A549 (cell line): ENCODE results near the gene PIH1D1. TPM values are rescaled to one million over a fixed set of nuclear protein-coding genes. Genes with fewer than 3 reads are reported as not detected.

Experiments
- ATOH8 ChIP-seq: fragments of 250-450 bp; sonication (Bioruptor Pico); IDR thresholded peaks from 2 replicates; pipeline ENCODE4 v1.5.0; 2020; ENCODE audit warnings: low read depth, mild to moderate bottlenecking, moderate library complexity
- BCL3 ChIP-seq: fragments of >200 bp; sonication (Bioruptor Twin); formaldehyde crosslinking; IDR thresholded peaks from 3 replicates; pipeline ENCODE4 v1.6.1; 2016
- BHLHE40 ChIP-seq: IDR thresholded peaks from 2 replicates; pipeline ENCODE4 v1.6.1; 2012; ENCODE audit warnings: low read depth, low read length, inconsistent platforms
- CHD2 ChIP-seq: fragments of 150-350 bp; IDR thresholded peaks from 2 replicates; pipeline ENCODE4 v1.6.1; 2014; ENCODE audit warnings: low read length; ENCODE audit not compliant: partially characterized antibody
- CHD4 ChIP-seq: fragments of 200-600 bp; sonication (generic); IDR thresholded peaks from 2 replicates; pipeline ENCODE4 v1.6.1; 2016; ENCODE audit warnings: antibody characterized with exemption, mild to moderate bottlenecking, borderline replicate concordance
- EHF ChIP-seq: fragments of 250-450 bp; sonication (Bioruptor Pico); IDR thresholded peaks from 2 replicates; pipeline ENCODE4 v1.5.0; 2020; ENCODE audit warnings: mild to moderate bottlenecking
- EHMT2 ChIP-seq: fragments of 200-600 bp; sonication (generic); IDR thresholded peaks from 2 replicates; pipeline ENCODE4 v1.6.1; 2016; ENCODE audit warnings: antibody characterized with exemption, low read depth, mild to moderate bottlenecking, moderate library complexity
- FOXS1 ChIP-seq: fragments of 250-450 bp; sonication (Bioruptor Pico); IDR thresholded peaks from 2 replicates; pipeline ENCODE4 v1.5.0; 2020; ENCODE audit warnings: mild to moderate bottlenecking, moderate library complexity
- GATA3 ChIP-seq: IDR thresholded peaks from 2 replicates; pipeline ENCODE4 v1.6.1; 2012; ENCODE audit warnings: borderline replicate concordance
- HOXB5 ChIP-seq: fragments of 250-450 bp; sonication (Bioruptor Pico); IDR thresholded peaks from 2 replicates; pipeline ENCODE4 v1.5.0; 2020; ENCODE audit warnings: mild to moderate bottlenecking, moderate library complexity
- JUNB ChIP-seq: fragments of >200 bp; sonication (Bioruptor Twin); formaldehyde crosslinking; IDR thresholded peaks from 2 replicates; pipeline ENCODE4 v1.6.1; 2016
- KDM1A ChIP-seq: fragments of 200-600 bp; sonication (generic); IDR thresholded peaks from 2 replicates; pipeline ENCODE4 v1.6.1; 2016; ENCODE audit warnings: low read depth, mild to moderate bottlenecking
- MAZ ChIP-seq: fragments of 150-350 bp; IDR thresholded peaks from 2 replicates; pipeline ENCODE4 v1.6.1; 2014; ENCODE audit warnings: antibody characterized with exemption, low read depth, low read length, borderline replicate concordance
- MYC ChIP-seq: IDR thresholded peaks from 2 replicates; pipeline ENCODE4 v1.6.1; 2012; ENCODE audit warnings: mild to moderate bottlenecking, inconsistent platforms, low read length, improper control_type of control experiment, borderline replicate concordance
- NR3C1 ChIP-seq: fragments of >200 bp; sonication (Bioruptor Twin); formaldehyde crosslinking; IDR thresholded peaks from 3 replicates; pipeline ENCODE4 v1.6.1; 2017
- RCOR1 ChIP-seq: fragments of 150-350 bp; IDR thresholded peaks from 2 replicates; pipeline ENCODE4 v1.6.1; 2014; ENCODE audit warnings: antibody characterized with exemption, low read length, low read depth
- REST ChIP-seq: fragments of 200-600 bp; sonication (generic); IDR thresholded peaks from 2 replicates; pipeline ENCODE4 v1.6.1; 2016; ENCODE audit warnings: antibody characterized with exemption, mild to moderate bottlenecking, moderate library complexity
- ZNF302 ChIP-seq: fragments of 250-450 bp; sonication (Bioruptor Pico); IDR thresholded peaks from 2 replicates; pipeline ENCODE4 v1.9.0; 2021; ENCODE audit warnings: inconsistent platforms, mild to moderate bottlenecking, moderate library complexity
- polyA plus RNA-seq, 4 experiments: library from polyadenylated mRNA; depleted of rRNA in 3 of 4; stranded (reverse); fragments of >200 nt; fragmentation: RNase III in 1 of 4; extraction: RNeasy Plus Mini Kit Qiagen cat#74134 plus additional on column Dnase treatment in 1 of 4; gene quantifications; 2 replicates in 3 of 4; 3 replicates in 1 of 4; pipeline ENCODE4 v1.2.3, GENCODE V29; 2011 to 2017
- TF ChIP-seq, protein P1 (sequence below): IDR thresholded peaks from 2 replicates; pipeline ENCODE4 v1.6.1; 2012
- TF ChIP-seq, protein P2 (sequence below): fragments of >200 bp; sonication (Bioruptor Twin); formaldehyde crosslinking; IDR thresholded peaks from 2 replicates; pipeline ENCODE4 v1.6.1; 2016
- TF ChIP-seq, protein P3 (sequence below): fragments of 150-350 bp; IDR thresholded peaks from 2 replicates; pipeline ENCODE4 v1.6.1; 2014; ENCODE audit warnings: low read depth, mild to moderate bottlenecking, low read length

PIH1D1 gene
- polyA plus RNA-seq, 2 of the 4 experiments (the other 2 are of a cell fraction) = 89.7 to 114 TPM

DNA sequence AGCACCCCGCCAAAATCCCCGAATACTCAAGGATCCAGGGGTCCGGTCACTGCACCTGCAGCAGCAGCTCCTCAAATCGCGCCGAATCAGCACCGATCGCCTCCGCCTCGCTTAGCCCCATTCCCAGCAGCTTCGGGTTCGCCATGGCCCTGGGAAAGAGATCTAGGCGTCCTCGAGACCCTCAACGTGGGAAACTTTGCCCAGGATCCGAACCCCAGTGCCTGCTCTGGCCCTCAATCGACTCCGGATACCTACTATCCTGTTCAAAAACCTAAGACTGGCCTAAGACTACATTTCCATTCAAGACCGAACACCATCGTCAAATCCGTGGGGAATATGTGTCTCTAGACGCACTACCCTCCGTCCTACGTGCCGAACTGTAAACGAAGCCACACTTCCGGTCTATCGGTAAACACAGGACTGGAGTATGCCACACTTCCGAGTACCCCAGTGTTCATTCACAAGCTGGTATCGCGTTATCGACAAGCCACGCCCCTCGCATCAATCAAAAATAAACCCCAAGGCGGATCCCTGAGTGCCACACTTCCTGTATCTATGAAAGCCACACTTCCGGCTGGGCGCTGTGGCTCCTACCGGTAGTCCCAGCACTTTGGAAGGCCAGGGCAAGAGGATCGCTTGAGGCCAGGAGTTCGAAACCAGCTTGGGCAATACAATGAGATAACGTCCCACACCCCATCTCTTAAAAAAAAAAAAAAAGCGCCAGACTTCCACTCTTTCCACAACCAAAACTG, at the start of gene PIH1D1 (continued):
- TF ChIP-seq EHMT2 (no peak), HOXB5 (CRISPR knock-in tag) (peak; percentile 100), MAZ (peak; percentile 7; the same call in 1 of the 2 replicates), BHLHE40 (no peak), REST (peak; percentile 86), FOXS1 (CRISPR knock-in tag) (0 out of 2 replicates have a peak, but pooled peaks have one; percentile 10), NR3C1 (no peak), MYC (no peak; the same call in 1 of the 2 replicates), BCL3 (peak; percentile 86), GATA3 (peak; percentile 37), ZNF302 (CRISPR knock-in tag) (no peak), ATOH8 (CRISPR knock-in tag) (no peak), RCOR1 (peak; percentile 96), KDM1A (no peak), JUNB (no peak), CHD2 (peak; percentile 93), CHD4 (no peak), EHF (CRISPR knock-in tag) (no peak)
- TF ChIP-seq, protein P1, sequence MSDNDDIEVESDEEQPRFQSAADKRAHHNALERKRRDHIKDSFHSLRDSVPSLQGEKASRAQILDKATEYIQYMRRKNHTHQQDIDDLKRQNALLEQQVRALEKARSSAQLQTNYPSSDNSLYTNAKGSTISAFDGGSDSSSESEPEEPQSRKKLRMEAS = peak; percentile 94
- TF ChIP-seq, protein P2, sequence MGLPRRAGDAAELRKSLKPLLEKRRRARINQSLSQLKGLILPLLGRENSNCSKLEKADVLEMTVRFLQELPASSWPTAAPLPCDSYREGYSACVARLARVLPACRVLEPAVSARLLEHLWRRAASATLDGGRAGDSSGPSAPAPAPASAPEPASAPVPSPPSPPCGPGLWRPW = no peak
- TF ChIP-seq, protein P3, sequence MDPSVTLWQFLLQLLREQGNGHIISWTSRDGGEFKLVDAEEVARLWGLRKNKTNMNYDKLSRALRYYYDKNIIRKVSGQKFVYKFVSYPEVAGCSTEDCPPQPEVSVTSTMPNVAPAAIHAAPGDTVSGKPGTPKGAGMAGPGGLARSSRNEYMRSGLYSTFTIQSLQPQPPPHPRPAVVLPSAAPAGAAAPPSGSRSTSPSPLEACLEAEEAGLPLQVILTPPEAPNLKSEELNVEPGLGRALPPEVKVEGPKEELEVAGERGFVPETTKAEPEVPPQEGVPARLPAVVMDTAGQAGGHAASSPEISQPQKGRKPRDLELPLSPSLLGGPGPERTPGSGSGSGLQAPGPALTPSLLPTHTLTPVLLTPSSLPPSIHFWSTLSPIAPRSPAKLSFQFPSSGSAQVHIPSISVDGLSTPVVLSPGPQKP = no peak
